Peyer's patch (tissue), 4 donors: ENCODE data around the gene CACNB2. TPM values are rescaled to one million over a fixed set of nuclear protein-coding genes. Genes with fewer than 3 reads are reported as not detected.
"Not testable (repeated sequence)": the region's sequence is repeated elsewhere in the genome, so short reads cannot be mapped to it uniquely, and the experiment has no call there.

Source experiments
- DNase-seq, 3 donors: peaks; one replicate each; pipeline ENCODE4 v3.0.0-alpha.2; 2017 to 2019
- H3K27ac ChIP-seq, 4 donors: fragments of 200-600 bp; sonication (generic); one replicate each; pipeline ENCODE4 v1.5.1; 2016 to 2019
- H3K27me3 ChIP-seq, 2 donors: fragments of 200-600 bp; sonication (generic); one replicate each; pipeline ENCODE4 v1.5.1; 2019
- H3K36me3 ChIP-seq, 3 donors: fragments of 200-600 bp; sonication (generic); one replicate each; pipeline ENCODE4 v1.5.1; 2016 to 2019
- H3K4me1 ChIP-seq, 4 donors: fragments of 200-600 bp; sonication (generic); one replicate each; pipeline ENCODE4 v1.5.1; 2016 to 2019
- H3K4me3 ChIP-seq, 4 donors: fragments of 200-600 bp; sonication (generic); 1 replicate in 3 of 4; 2 replicates in 1 of 4; pipeline ENCODE4 v1.5.1; 2016 to 2019; ENCODE audit warnings: mild to moderate bottlenecking in 1 of 4
- H3K9me3 ChIP-seq, 4 donors: fragments of 200-600 bp; sonication (generic); one replicate each; pipeline ENCODE4 v1.5.1; 2016 to 2019; ENCODE audit warnings: mild to moderate bottlenecking in 1 of 4
- POLR2A ChIP-seq, 2 donors: fragments of 450-650 bp; IDR thresholded peaks; one replicate each; pipeline ENCODE4 v1.5.1; 2017; ENCODE audit warnings: antibody characterized with exemption in 2 of 2, mild to moderate bottlenecking in 2 of 2, moderate library complexity in 2 of 2
- total RNA-seq, 4 donors: library from RNA; depleted of rRNA; stranded (reverse); fragments of >200 nt; gene quantifications; one replicate each; pipeline ENCODE4 v1.1.0, GENCODE V29; 2016
- TF ChIP-seq, protein P1 (sequence below), 6 experiments: fragments of 450-650 bp in 4 of 6; fragments of 200-600 bp in 2 of 6; sonication (generic) in 1 of 6; IDR thresholded peaks; one replicate each; pipeline ENCODE4 v1.5.1; 2017 to 2019; ENCODE audit warnings: antibody characterized with exemption in 6 of 6, mild to moderate bottlenecking in 3 of 6, moderate library complexity in 1 of 6

Gene CACNB2
- total RNA-seq, 4 donors from 2014 or later, result 35.4 to 80.8 (median 48.2) TPM

GRCh38 chr10:18429335-18429734 lies 289.1 kb downstream of the CACNB2 start:
- no peak for DNase-seq
- H3K4me3 ChIP-seq, result no peak overlapping the region
- H3K9me3 ChIP-seq, result no peaks in the 10 kb centered on the region
- H3K4me1 ChIP-seq, result no peaks in the 10 kb centered on the region
- no peak overlapping the region for H3K27ac ChIP-seq
- no peak for TF ChIP-seq POLR2A (IDR thresholded peaks at IDR 0.05)
- TF ChIP-seq, protein P1, sequence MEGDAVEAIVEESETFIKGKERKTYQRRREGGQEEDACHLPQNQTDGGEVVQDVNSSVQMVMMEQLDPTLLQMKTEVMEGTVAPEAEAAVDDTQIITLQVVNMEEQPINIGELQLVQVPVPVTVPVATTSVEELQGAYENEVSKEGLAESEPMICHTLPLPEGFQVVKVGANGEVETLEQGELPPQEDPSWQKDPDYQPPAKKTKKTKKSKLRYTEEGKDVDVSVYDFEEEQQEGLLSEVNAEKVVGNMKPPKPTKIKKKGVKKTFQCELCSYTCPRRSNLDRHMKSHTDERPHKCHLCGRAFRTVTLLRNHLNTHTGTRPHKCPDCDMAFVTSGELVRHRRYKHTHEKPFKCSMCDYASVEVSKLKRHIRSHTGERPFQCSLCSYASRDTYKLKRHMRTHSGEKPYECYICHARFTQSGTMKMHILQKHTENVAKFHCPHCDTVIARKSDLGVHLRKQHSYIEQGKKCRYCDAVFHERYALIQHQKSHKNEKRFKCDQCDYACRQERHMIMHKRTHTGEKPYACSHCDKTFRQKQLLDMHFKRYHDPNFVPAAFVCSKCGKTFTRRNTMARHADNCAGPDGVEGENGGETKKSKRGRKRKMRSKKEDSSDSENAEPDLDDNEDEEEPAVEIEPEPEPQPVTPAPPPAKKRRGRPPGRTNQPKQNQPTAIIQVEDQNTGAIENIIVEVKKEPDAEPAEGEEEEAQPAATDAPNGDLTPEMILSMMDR (IDR thresholded peaks at IDR 0.05), result no peak
- peaks cover 0 to 6% (median 0%) of the 10 kb centered on the region in 3 donors for H3K36me3 ChIP-seq
- H3K27me3 ChIP-seq, result no peaks in the 10 kb centered on the region

GRCh38 chr10:18436902-18437301 lies 296.7 kb downstream of the CACNB2 start:
- peaks cover 0 to under 1% (median 0%) of the 10 kb centered on the region in 3 donors for H3K36me3 ChIP-seq
- no peak overlapping the region for H3K27ac ChIP-seq
- no peaks in the 10 kb centered on the region for H3K4me1 ChIP-seq
- DNase-seq, result no peak
- H3K27me3 ChIP-seq, result no peaks in the 10 kb centered on the region
- TF ChIP-seq, protein P1 (IDR thresholded peaks at IDR 0.05), result no peak
- no peak for TF ChIP-seq POLR2A (IDR thresholded peaks at IDR 0.05)
- H3K9me3 ChIP-seq, result no peaks in the 10 kb centered on the region
- H3K4me3 ChIP-seq, result no peak overlapping the region

- Histone ChIP-seq H3K4me3 (no peak overlapping the region), H3K36me3 (no peaks in the 10 kb centered on the region), H3K27ac (no peak overlapping the region), H3K9me3 (no peaks in the 10 kb centered on the region), H3K27me3 (no peaks in the 10 kb centered on the region), H3K4me1 (no peaks in the 10 kb centered on the region)
- DNase-seq, result no peak
- TF ChIP-seq POLR2A (IDR thresholded peaks at IDR 0.05), result no peak
- TF ChIP-seq, protein P1 (IDR thresholded peaks at IDR 0.05), result no peak
Observed at GRCh38 chr10:18437486-18437885, 297.3 kb downstream of the CACNB2 start.

DNA sequence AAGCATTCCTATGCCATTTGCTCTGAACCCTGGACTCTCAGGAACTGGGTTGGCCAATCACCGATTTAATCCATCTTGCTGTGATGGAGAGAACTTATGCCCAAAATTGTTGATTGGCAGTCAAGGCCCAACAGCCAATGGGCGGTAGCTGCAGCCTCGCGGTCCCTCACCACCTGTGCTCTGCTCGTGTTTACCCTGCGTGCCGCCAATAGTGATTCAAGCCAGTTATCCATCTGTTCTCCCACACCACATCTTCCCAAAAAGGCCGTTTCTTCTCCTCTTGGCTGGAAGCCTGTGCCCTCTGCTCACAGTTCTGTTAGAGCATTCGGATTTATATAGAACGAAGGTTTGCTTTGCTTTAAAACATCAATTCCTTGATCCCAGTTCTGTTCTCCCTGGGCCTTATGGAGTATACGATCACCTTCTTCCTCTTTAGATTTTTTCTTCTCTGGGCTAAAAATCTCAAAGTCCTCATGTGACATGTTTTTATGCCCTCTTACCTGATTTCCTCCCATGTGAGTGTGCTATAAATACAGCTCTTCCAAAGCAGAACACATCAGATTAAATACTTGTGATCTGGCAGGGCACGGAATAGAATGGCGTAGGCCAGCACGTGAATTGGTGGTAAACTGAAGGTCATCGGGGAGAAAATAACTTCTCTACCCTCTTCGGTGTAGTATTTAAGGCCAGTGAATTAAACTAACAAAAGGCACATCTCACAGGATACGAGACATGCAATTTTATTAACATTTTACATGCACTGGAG lies 298.3 kb downstream of the CACNB2 start:
- DNase-seq, result no peak
- TF ChIP-seq, protein P1 (IDR thresholded peaks at IDR 0.05), result no peak
- Histone ChIP-seq H3K27ac (no peak overlapping the region), H3K27me3 (no peaks in the 10 kb centered on the region), H3K4me3 (no peak overlapping the region), H3K36me3 (no peaks in the 10 kb centered on the region), H3K9me3 (no peaks in the 10 kb centered on the region), H3K4me1 (no peaks in the 10 kb centered on the region)

DNA sequence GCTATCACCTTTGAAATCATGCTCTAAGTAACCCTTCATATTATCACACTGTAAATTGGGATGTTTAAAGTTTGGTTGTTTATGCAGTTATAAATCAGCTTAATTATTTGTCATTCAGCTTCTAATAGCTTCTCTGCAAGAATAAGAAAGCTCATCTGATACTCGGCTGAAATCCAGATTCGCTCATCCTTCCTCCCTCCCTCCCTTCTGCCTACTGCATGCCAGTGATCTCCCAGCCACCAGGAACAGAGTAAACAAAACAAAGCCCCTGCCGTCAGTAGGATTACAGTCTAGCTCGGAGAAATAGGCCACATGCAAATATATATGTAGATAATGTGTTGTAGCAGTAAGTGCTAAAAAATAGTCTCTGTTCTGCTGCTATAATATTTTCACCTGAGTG lies 299.4 kb downstream of the CACNB2 start:
- no peak overlapping the region for H3K27ac ChIP-seq
- TF ChIP-seq, protein P1 (IDR thresholded peaks at IDR 0.05), result no peak
- DNase-seq, result no peak
- no peaks in the 10 kb centered on the region for H3K9me3 ChIP-seq
- no peaks in the 10 kb centered on the region for H3K36me3 ChIP-seq
- H3K4me3 ChIP-seq, result no peak overlapping the region
- no peaks in the 10 kb centered on the region for H3K4me1 ChIP-seq
- no peaks in the 10 kb centered on the region for H3K27me3 ChIP-seq

DNA sequence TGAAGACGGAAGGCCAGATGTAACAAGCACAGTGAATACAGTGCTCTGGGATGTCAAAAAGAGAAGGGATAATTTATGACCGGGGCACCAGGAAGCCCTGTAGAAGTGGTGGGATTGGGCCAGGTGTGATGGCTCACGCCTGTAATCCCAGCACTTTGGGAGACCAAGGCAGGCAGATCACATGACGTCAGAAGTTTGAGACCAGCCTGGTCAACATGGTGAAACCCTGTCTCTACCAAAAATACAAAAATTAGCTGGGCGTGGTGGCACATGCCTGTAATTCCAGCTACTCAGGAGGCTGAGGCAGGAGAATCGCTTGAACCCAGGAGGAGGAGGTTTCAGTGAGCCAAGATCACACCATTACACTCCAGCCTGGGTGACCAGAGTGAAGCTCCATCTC lies 305.4 kb downstream of the CACNB2 start:
- not testable (repeated sequence) for H3K36me3 ChIP-seq, H3K27ac ChIP-seq, H3K4me1 ChIP-seq, H3K4me3 ChIP-seq, DNase-seq, H3K27me3 ChIP-seq, H3K9me3 ChIP-seq
